C4-2B (cell line): ENCODE results near the gene ANKRD17.

ENCODE experiments used
- CTCF ChIP-seq: fragments of 450-650 bp; conservative IDR thresholded peaks from 2 replicates; pipeline ENCODE4 v1.5.1; 2017; ENCODE audit warnings: mild to moderate bottlenecking
- ZFX ChIP-seq: fragments of 450-650 bp; IDR thresholded peaks from 2 replicates; pipeline ENCODE4 v1.6.1; 2017

DNA sequence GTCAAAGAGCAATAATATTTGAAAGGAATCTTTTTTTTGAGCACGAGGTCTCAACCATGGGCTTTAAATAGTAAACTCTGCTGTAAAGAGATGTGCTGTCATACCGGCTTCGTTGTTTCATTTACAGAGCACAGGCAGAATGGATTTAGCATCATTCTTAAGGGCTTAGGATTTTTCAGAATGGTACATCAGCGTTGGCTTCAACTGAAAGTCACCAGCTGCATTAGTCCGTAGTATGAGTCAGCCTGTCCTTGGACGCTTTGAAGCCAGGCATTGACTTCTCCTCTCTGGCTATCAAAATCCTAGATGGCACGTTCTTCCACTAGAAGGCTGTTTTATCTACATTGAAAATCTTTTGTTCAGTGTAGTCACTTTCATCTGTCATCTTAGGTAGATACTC, 212.7 kb downstream of the ANKRD17 start:
- TF ChIP-seq CTCF (no peak), ZFX (no peak)
